SK-N-DZ (cell line): ENCODE data around the gene CRTC1. TPM values are rescaled to one million over a fixed set of nuclear protein-coding genes. Genes with fewer than 3 reads are reported as not detected.

Experiments
- DNase-seq: peaks from one replicate; pipeline ENCODE4 v3.0.0-alpha.2; 2015; ENCODE audit warnings: low spot score
- polyA plus RNA-seq, 2 experiments: library from polyadenylated mRNA; depleted of rRNA; stranded (reverse); fragments of >200 nt; gene quantifications; 2 replicates each; pipeline ENCODE4 v1.2.3, GENCODE V29; 2014

CRTC1 gene, protein sequence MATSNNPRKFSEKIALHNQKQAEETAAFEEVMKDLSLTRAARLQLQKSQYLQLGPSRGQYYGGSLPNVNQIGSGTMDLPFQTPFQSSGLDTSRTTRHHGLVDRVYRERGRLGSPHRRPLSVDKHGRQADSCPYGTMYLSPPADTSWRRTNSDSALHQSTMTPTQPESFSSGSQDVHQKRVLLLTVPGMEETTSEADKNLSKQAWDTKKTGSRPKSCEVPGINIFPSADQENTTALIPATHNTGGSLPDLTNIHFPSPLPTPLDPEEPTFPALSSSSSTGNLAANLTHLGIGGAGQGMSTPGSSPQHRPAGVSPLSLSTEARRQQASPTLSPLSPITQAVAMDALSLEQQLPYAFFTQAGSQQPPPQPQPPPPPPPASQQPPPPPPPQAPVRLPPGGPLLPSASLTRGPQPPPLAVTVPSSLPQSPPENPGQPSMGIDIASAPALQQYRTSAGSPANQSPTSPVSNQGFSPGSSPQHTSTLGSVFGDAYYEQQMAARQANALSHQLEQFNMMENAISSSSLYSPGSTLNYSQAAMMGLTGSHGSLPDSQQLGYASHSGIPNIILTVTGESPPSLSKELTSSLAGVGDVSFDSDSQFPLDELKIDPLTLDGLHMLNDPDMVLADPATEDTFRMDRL
- 1.8 and 2.4 TPM in 2 replicates for polyA plus RNA-seq (2014; cell fraction: cytosol; rRNA removed)
- 9.7 and 10.7 TPM in 2 replicates for polyA plus RNA-seq (2014; cell fraction: nucleus; rRNA removed)

GRCh38 chr19:18683109-18683957 is at the start of gene CRTC1:
Gene CRTC1, plus strand, starts transcription at chr19:18683680. Its CDS starts 23 bp downstream, at chr19:18683703.
- peak; percentile 78 for DNase-seq

- no peak for DNase-seq
Observed at GRCh38 chr19:18634612-18635297, 48.7 kb upstream of the CRTC1 start.

DNA sequence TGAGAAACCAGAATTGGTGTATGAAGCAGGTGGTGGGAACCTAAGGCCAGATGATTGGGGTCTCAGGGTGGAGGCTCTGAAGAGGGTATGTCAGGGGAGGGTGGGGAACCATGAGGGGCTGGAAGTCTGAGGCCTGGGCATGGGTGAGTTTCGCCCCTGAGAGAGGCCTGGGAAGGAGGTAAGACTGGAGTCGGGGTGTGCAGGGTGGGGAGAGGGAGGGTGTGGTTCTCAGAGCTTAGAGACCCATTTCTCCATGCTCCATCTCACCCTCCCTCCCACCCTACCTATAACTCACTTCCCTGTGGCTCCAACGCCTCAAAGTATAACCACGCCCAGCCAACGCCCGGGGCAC is 47.7 kb upstream of the CRTC1 start:
- no peak for DNase-seq

- peak; percentile 93 for DNase-seq
Observed at GRCh38 chr19:18636183-18636968, 47.1 kb upstream of the CRTC1 start.

GRCh38 chr19:18636969-18637629 is 46.4 kb upstream of the CRTC1 start, which contains the start of gene KLHL26:
Gene KLHL26, plus strand, starts transcription at chr19:18637028. Its CDS starts 27 bp downstream, at chr19:18637055.
- DNase-seq = no peak

DNA sequence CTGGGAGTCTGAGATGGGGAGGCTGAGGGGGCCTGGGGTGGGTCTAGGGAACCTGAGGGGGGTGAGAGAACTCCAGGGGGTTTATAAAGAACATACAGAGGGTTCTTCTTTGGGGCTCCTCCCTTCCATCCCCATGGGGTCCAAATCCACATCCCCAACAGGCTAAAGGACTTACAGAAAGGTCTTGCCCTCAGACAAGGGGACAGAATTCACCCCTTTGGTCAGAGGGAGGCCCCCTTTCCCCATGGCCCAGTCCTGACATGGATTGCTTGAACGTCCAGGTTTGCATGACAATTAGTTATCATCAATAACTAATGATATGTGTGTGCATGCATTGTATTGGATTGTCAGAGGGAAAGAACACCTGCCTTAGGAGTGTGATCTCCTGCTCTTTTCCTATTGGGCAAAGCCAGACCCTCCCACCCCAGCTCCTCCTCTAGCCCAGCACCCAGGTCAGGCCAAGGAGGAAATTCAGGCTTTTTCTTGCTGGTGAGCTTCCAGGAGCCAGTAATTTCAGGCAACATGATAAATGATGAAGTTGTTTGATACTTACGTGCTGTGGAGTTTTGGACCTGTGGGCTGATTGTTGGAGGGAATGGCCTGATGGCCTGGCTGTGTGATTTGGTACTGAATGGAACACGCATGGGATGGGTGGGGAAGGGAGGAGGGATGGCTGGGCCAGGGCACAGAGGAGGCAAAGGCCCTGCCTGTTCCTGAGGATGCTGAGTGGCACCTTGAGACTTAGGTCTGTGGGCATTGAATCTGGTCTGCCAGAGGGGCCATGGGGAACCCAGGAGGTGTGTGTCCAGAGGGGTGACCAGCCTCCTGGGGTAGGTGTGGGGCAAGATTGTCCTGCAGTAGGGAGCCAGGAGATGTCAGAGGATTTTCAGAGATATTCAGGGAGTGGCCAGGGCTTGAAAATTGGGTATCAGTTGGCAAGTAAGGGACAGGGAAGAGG is 45.5 kb upstream of the CRTC1 start:
- DNase-seq = no peak

- no peak for DNase-seq
Observed at GRCh38 chr19:18639706-18640243, 43.7 kb upstream of the CRTC1 start.

DNA sequence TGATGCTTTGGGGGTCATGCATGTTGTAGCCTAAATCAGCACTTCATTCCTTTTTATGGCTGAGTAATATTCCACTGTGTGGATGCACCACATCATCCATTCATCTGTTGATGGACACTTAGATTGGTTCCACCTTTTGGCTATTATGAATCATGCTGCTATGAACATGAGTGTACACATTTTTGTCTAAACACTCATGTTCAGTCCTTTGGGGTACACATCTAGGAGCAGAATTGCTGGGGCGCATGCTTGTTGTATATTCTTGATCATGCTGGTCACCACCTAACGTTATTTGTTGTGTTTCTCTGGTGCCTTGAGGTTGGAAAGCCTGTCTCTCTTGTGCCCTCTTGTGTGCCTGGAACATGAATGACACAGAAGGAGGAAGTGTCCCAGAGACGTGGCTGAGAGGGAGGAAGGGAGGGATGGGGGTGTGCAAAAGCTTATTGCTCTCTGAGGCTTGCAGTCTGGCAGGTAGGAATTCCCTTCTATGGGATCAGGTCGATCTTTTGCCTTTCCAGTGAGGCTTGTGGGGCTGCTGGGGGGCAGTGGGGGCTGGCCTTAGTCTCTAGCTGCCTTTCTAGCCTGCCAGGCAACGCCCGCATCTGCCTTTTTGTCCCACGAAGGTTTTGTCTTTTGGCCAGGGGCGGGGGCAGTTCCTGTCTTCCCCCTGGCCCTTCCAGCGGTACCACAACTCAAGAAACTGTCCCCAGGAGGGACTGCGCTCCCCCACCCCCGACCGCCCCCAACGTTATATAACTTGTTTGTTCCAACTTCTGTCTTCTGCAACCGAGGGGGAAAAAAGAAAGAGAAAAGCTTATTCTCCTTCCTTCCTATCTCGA is 39.1 kb upstream of the CRTC1 start:
- DNase-seq = no peak

GRCh38 chr19:18645035-18645511 is 38.4 kb upstream of the CRTC1 start:
- DNase-seq = no peak

- DNase-seq = no peak
Observed at GRCh38 chr19:18646535-18647370, 36.7 kb upstream of the CRTC1 start.

GRCh38 chr19:18647371-18647767 is 36.1 kb upstream of the CRTC1 start:
- DNase-seq = no peak

DNA sequence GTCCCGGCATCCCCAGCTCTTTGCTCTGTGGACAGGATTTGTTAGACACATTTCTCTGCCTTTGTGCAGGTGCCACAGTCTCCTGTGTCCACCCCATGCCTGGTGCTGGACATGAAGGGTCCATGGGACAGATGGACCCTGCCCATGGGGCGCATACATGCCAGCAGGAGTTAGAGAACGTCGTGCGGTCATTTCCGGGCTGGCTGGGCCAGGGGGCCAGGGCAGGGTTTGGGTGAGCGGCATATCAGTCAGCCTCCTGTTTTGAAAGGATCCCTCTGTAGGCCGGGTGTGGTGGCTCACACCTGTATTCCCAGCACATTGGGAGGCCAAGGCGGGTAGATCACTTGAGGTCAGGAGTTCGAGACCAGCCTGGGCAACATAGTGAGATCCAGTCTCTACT is 35.7 kb upstream of the CRTC1 start:
- DNase-seq = no peak

- no peak for DNase-seq
Observed at GRCh38 chr19:18648973-18649315, 34.5 kb upstream of the CRTC1 start.

DNA sequence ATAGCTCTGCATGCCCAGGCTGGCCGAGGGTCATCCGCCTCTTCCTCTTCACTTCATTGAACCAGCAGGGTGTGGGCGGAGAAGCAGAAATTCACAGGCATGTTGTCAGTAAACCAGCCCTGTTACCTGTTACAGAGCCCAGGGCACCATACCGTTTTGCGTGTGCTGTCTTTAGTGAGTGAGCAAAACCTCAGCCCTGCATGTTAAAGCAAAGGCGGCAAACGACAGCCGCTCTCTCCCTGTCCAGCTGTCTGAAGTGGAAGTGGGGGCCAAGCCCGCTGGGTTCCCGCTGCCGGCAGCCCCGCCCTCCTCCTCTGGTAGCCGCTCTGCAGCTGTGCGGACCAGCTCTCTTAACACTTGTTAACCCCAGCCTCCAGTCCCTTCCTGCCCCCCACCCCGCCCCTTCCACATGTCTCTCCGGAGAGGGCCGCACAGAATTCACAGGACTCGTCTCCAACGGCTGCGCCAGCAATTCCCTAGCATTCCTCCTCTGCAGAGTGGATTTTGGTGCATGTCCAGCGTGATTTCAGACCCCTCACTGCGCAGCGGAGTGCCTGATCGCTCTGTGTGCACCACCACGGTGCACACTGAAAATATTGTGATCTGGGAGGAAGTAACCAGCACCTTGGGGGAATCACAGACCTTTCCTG is 34.0 kb upstream of the CRTC1 start:
- DNase-seq = no peak

DNA sequence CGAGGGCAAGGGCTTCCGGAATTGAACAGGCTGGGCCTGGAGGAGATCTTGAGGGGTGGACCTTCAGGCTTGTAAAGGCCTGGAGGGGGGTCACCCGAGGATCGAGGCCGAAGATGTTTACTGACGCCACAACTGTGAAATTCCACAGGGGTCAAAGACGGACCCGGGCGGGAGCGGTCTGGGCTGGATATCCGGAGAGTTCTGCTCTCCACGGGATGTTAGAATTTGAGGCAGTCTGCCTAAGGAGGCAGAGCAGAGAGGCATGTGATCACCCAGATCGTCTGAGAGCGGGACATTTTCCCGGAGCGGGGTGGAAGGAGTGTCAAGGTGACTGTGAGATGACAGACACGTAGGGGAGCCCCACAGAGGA is 33.5 kb upstream of the CRTC1 start:
- DNase-seq = no peak

GRCh38 chr19:18650468-18651041 is 32.9 kb upstream of the CRTC1 start:
- no peak for DNase-seq
